Measurements from ENCODE around the gene BAIAP3. TPM values are rescaled to one million over a fixed set of nuclear protein-coding genes. Genes with fewer than 3 reads are reported as not detected.
"Not testable (repeated sequence)": the region's sequence is repeated elsewhere in the genome, so short reads cannot be mapped to it uniquely, and the experiment has no call there.

Gene BAIAP3
- total RNA-seq, 2 donors from 2014 or later = 2.5 to 15.7 TPM

GRCh38 chr16:1291576-1291974 is 41.9 kb upstream of the BAIAP3 start:
- Histone ChIP-seq H3K36me3 (no peaks in the 10 kb centered on the region), H3K4me1 (ENCODE audit: control insufficient read depth in 1 of 2, low read depth in 2 of 2) (no peaks in the 10 kb centered on the region), H3K4me3 (no peak overlapping the region), H3K27me3 (replicated peaks; ENCODE audit: insufficient read depth) (peaks cover 4% of the 10 kb centered on the region), H3K9me3 (no peaks in the 10 kb centered on the region), H3K27ac (no peak overlapping the region)
- ATAC-seq (ENCODE audit: insufficient number of reproducible peaks, low FRiP score, low read depth) (no peak), DNase-seq (ENCODE audit: low spot score) (no peak)
- no peak for TF ChIP-seq CTCF (IDR thresholded peaks at IDR 0.05)

DNA sequence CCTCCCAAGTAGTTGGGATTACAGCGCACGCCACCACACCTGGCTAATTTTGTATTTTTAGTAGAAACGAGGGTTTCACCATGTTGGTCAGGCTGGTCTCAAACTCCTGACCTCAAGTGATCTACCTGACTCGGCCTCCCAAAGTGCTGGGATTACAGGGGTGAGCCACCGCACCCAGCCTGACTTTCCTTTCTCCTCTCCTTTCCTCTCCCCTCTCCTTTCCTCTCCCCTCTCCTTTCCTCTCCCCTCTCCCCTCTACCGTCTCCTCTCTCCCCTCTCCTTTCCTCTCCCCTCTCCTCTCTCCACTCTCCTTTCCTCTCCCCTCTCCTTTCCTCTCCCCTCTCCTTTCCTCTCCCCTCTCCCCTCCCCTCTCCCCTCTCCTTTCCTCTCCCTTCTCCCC is 41.2 kb upstream of the BAIAP3 start:
- H3K4me3 ChIP-seq; H3K36me3 ChIP-seq; H3K27me3 ChIP-seq (replicated peaks; ENCODE audit: insufficient read depth); H3K4me1 ChIP-seq (ENCODE audit: control insufficient read depth in 1 of 2, low read depth in 2 of 2); ATAC-seq (ENCODE audit: insufficient number of reproducible peaks, low FRiP score, low read depth); DNase-seq (ENCODE audit: low spot score); H3K27ac ChIP-seq; H3K9me3 ChIP-seq: not testable (repeated sequence)

DNA sequence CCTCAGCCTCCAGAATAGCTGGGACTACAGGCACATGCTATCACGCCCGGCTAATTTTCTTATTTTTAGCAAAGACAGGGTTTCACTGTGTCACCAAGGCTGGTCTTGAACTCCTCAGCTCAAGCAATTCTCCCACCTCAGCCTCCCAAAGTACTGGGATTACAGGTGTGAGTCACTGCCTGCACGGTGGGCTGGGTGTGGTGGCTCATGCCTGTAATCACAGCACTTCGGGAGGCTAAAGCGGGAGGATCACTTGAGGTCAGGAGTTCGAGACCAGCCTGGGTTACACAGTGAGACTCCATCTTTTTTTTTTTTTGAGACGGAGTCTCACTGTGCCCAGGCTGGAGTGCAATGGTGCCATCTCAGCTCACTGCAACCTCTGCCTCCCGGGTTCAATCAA is 40.6 kb upstream of the BAIAP3 start:
- ATAC-seq (ENCODE audit: insufficient number of reproducible peaks, low FRiP score, low read depth); H3K27me3 ChIP-seq (replicated peaks; ENCODE audit: insufficient read depth); H3K4me3 ChIP-seq; DNase-seq (ENCODE audit: low spot score); H3K27ac ChIP-seq; H3K36me3 ChIP-seq; H3K4me1 ChIP-seq (ENCODE audit: control insufficient read depth in 1 of 2, low read depth in 2 of 2); H3K9me3 ChIP-seq: not testable (repeated sequence)

- H3K9me3 ChIP-seq = no peaks in the 10 kb centered on the region
- peaks cover 4% of the 10 kb centered on the region for H3K27me3 ChIP-seq (replicated peaks; ENCODE audit: insufficient read depth)
- H3K4me3 ChIP-seq = no peak overlapping the region
- ATAC-seq (ENCODE audit: insufficient number of reproducible peaks, low FRiP score, low read depth) (no peak), DNase-seq (ENCODE audit: low spot score) (no peak)
- no peaks in the 10 kb centered on the region for H3K4me1 ChIP-seq (ENCODE audit: control insufficient read depth in 1 of 2, low read depth in 2 of 2)
- no peaks in the 10 kb centered on the region for H3K36me3 ChIP-seq
- no peak overlapping the region for H3K27ac ChIP-seq
- TF ChIP-seq CTCF (IDR thresholded peaks at IDR 0.05) = no peak
Observed at GRCh38 chr16:1293921-1294656, 39.4 kb upstream of the BAIAP3 start.

DNA sequence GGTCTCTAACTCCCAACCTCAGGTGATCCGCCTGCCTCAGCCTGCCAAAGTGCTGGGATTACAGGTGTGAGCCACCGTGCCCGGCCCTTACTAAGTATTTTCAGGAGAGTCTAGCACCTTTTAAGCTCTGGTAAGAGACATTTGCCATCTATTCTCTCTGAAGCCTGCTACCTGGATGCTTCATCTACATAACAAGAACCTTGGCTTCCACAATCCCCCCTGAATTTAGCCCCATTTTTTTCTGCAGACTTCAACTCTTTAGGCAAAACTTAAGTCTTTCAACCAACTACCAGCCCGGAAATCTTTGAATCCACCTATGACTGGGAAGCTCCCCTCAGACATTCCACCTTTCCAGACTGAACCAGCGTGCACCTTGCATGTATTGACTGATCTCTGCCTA is 38.0 kb upstream of the BAIAP3 start:
- ATAC-seq (ENCODE audit: insufficient number of reproducible peaks, low FRiP score, low read depth) (no peak), DNase-seq (ENCODE audit: low spot score) (no peak)
- Histone ChIP-seq H3K27ac (no peak overlapping the region), H3K9me3 (no peaks in the 10 kb centered on the region), H3K36me3 (no peaks in the 10 kb centered on the region), H3K4me1 (ENCODE audit: control insufficient read depth in 1 of 2, low read depth in 2 of 2) (peaks cover 0 to under 1% of the 10 kb centered on the region in 2 donors), H3K27me3 (replicated peaks; ENCODE audit: insufficient read depth) (peaks cover 4% of the 10 kb centered on the region), H3K4me3 (no peak overlapping the region)
- TF ChIP-seq CTCF (IDR thresholded peaks at IDR 0.05) = no peak

DNA sequence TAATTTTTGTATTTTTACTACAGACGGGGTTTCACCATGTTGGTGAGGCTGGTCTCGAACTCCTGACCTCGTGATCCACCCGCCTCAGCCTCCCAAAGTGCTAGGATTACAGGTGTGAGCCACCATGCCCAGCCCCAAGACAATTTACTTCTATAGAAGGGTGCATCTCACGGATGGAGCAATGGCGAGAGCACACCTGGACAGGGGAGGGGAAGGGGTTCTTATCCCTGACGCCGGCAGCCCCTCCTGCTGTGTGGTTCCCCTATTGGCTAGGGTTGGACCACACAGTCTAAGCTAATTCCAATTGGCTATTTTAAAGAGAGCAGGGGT is 36.8 kb upstream of the BAIAP3 start:
- H3K9me3 ChIP-seq; H3K4me1 ChIP-seq (ENCODE audit: control insufficient read depth in 1 of 2, low read depth in 2 of 2); ATAC-seq (ENCODE audit: insufficient number of reproducible peaks, low FRiP score, low read depth); DNase-seq (ENCODE audit: low spot score); H3K27me3 ChIP-seq (replicated peaks; ENCODE audit: insufficient read depth); H3K4me3 ChIP-seq; H3K36me3 ChIP-seq; H3K27ac ChIP-seq: not testable (repeated sequence)
